ENCODE data around the gene CHPT1.
"Not testable (repeated sequence)": the region's sequence is repeated elsewhere in the genome, so short reads cannot be mapped to it uniquely, and the experiment has no call there.

The CHPT1 gene

DNA sequence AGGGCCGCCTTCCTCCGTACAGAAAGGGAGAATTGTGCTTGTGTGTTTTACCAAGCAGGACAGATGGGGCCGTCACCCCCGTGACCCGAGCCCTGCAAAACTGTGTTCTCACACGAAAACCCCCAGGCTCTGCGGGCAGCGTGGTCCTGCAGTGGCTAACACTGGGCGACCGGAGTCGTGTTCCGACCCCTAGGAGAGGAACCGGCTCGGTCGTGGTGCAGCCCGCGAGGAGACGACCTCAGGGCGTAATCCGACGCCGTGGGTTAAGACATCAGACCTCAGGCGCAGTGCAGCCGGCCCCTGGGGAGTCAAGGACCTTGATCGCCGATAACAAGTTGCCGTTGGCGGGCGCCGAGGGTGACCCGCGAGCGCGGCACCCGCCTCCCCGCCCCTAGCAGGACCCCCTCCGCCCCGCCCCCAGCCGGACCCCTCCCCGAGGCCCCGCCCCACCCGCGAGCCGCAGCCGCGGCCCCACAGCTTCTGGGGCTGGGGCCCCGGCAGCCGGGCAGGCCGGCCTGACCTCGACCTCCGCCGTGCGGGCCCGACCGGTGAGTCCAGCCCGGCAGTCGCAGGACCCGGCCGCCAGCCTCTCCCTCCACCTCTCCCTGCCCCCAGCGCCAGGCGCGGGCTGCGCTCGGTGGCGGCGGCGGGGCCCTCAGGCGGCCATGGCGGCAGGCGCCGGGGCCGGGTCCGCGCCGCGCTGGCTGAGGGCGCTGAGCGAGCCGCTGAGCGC, at the start of gene CHPT1:
Gene CHPT1 (plus strand): TSS at position 444 of the 733 bp plus-strand sequence. CDS start 222 bp downstream, at position 666.
- DNase-seq = peak; percentile 94 to 95
- TF ChIP-seq POLR2A (IDR thresholded peaks at IDR 0.05; ENCODE audit: low read length) (peak; percentile 59), GATA1 (IDR thresholded peaks at IDR 0.05; ENCODE audit: low read depth, low read length) (no peak)

DNA sequence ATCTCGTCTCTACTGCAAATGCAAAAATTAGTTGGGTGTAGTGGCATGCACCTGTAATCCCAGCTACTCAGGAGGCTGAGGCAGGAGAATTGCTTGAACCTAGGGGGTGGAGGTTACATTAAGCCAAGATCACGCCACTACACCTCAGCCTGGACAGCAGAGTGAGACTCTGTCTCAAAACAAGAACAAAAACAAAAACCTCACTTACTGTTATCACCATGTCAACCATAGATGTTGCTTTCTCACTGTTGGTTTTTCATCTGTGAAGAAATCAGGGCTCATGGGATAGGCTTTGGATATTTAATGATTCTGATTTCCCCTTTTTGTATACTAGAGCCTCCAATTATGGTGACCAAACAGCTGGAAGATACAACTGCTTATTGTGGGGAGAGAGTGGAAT, 49.7 kb upstream of the CHPT1 start:
- no peak for TF ChIP-seq GATA1 (IDR thresholded peaks at IDR 0.05; ENCODE audit: low read depth, low read length)
- TF ChIP-seq POLR2A (IDR thresholded peaks at IDR 0.05; ENCODE audit: low read length) = no peak
- no peak for DNase-seq

DNA sequence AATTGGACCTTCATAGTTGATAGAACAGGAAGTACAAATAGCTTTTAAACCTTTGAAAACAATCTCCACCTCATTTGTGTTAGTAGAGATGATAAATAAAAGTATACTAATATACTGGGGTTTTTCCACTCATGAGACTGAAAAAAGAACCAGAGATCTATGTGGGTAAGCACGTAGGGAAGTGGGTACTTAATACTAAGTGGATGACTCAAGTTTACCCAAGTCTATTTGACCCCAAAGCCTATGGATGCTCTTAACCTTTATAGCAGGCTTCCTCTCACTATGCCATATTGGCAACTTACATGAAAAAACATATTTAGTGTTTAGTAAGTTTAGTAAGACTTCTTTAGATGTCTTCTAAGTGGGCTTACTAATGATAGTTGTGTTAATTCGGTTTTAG, 49.2 kb upstream of the CHPT1 start:
- no peak for TF ChIP-seq GATA1 (IDR thresholded peaks at IDR 0.05; ENCODE audit: low read depth, low read length)
- TF ChIP-seq POLR2A (IDR thresholded peaks at IDR 0.05; ENCODE audit: low read length) = no peak

DNA sequence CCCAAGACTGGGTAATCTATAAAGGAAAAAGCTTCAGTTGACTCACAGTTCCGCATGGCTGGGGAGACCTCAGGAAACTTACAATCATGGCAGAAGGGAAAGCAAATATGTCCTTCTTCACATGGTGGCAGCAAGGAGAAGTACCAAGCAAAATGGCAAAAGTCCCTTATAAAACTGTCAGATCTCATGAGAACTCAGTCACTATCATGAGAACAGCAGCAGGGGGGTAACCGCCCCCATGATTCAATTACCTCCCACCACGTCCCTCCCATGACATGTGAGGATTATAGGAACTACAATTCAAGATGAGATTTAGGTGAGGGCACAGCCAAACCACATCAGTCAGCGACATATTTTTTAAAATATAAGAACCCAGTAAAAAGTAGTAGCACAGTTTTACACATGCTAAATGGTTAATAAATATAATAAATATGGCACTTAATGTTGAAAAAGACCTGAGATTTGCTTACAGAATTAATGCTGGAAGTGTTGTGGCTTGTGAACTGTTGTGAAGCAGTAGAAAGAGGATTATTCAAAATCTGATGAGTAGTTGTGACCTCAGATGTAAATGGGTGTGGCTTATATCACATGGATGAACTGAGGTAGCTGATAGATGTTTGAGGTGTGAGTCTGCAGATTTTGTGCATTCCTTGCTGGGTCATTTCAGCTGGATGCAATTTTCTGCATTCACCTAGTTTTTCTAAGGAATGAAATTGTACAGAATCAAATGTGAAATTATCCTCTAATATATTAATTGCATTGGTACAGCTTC, 46.9 kb upstream of the CHPT1 start:
- peak in 1 of 2 experiments; percentile 23 for DNase-seq
- TF ChIP-seq POLR2A (IDR thresholded peaks at IDR 0.05; ENCODE audit: low read length) (no peak), GATA1 (IDR thresholded peaks at IDR 0.05; ENCODE audit: low read depth, low read length) (no peak)

More for the DNA sequence above, 49.2 kb upstream of the CHPT1 start:
- DNase-seq = no peak

DNA sequence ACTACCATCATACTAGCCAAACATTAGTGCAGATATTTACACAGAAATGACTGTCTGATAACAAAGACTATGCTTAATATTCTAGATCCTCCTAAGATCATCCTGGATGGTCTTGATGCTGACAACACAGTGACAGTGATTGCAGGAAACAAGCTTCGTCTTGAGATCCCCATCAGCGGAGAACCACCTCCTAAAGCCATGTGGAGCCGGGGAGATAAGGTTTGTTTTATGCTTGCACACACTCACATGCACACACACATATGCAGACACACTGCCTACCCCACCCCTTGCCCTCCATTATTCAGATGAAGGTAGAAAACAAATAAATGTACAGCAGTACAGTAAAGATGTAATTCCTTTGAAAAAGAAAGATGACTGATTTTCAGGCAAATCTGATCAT, 44.4 kb upstream of the CHPT1 start:
- DNase-seq = peak; percentile 12 to 58
- TF ChIP-seq GATA1 (IDR thresholded peaks at IDR 0.05; ENCODE audit: low read depth, low read length) (no peak), POLR2A (IDR thresholded peaks at IDR 0.05; ENCODE audit: low read length) (no peak)

DNA sequence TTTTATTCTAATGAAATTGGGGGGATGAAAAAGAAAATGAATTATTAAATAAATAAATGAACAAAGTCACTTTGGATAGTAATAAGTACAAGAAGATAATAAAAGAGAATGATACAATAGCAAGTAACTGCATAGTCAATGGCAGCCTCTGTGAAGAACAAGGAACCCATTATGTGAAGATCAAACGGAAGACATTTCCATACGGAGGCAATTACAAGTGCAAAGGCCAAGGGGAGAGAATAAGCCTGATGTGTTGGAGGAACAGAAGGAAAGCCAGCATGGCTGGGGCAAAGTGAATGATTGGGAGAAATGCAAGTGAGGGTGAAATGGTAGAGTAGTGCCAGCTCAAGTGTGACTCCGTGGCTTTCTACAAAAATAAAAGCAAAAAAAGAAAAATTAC, 43.9 kb upstream of the CHPT1 start:
- TF ChIP-seq POLR2A (IDR thresholded peaks at IDR 0.05; ENCODE audit: low read length) (no peak), GATA1 (IDR thresholded peaks at IDR 0.05; ENCODE audit: low read depth, low read length) (no peak)
- no peak for DNase-seq

DNA sequence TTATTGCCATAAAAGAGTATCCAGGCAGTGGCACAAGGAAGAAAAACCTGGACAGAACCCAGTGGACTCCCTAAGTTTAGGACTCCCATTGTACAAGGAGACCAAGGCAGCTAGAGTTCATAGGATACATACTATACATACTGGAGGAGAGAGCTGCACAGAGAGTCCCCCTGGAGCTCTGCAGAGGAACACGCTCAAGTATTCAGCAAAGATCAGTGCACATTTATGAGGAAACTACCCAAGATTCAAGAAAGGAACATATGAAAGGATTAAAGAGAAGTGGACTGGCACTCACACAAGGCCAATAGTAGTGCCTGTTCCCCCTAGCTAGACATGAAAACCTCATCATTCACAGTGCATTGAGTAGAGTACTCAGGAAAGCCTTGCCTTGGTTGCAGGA, 43.0 kb upstream of the CHPT1 start:
- TF ChIP-seq POLR2A (IDR thresholded peaks at IDR 0.05; ENCODE audit: low read length) (no peak), GATA1 (IDR thresholded peaks at IDR 0.05; ENCODE audit: low read depth, low read length) (no peak)
- DNase-seq = no peak

DNA sequence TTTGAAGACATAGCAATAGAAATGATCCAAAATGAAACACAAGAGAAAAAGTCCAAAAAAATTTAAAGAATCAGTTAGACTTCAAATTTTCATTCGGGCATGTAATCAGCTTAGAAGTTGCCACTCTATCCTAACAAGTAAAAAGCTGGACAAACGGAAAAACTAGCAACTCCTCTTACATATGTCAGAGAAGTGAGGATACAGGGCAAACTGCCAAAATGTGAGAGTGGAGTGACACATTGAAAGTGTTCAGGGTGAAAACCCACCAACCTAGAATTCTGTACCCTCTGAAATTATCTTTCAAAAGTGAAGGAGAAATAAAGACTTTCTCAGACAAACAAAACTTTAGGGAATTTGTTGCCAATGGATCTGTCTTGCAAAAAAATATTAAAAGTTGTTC, 42.0 kb upstream of the CHPT1 start:
- DNase-seq = no peak

DNA sequence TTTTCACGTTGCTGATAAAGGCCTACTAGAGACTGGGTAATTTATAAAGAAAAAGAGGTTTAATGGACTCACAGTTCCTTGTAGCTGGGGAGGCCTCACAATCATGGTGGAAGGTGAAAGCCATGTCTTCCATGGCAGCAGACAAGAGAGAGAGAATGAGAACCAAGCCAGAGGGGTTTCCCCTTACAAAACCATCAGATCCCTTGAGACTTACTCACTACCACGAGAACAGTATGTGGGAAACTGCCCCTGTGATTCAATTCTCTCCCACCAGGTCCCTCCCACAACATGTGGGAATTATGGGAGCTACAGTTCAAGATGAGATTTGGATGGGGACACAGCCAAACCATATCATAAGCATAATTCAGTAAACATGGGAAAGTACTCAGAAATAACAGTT, 36.8 kb upstream of the CHPT1 start:
- DNase-seq = not testable (repeated sequence)

More for the DNA sequence above, 42.0 kb upstream of the CHPT1 start:
- TF ChIP-seq POLR2A (IDR thresholded peaks at IDR 0.05; ENCODE audit: low read length) = no peak

DNA sequence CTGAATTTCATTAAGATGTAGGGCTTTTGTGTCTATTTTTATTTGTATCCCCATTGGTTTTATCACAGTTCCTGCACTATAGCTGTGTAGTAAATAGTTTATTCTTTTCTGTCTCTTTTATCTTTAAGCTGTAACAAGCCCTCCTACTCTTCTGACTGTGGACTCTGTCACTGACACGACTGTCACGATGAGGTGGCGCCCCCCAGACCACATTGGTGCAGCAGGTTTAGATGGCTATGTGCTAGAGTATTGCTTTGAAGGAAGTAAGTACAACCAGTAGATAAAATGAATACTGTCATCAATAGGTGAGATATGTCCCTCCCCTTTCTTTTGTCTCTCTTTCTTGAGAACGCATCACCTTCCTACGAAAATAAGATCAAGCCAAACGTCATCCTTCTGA, 34.1 kb upstream of the CHPT1 start:
- no peak for DNase-seq
- TF ChIP-seq GATA1 (IDR thresholded peaks at IDR 0.05; ENCODE audit: low read depth, low read length) (no peak), POLR2A (IDR thresholded peaks at IDR 0.05; ENCODE audit: low read length) (no peak)

DNA sequence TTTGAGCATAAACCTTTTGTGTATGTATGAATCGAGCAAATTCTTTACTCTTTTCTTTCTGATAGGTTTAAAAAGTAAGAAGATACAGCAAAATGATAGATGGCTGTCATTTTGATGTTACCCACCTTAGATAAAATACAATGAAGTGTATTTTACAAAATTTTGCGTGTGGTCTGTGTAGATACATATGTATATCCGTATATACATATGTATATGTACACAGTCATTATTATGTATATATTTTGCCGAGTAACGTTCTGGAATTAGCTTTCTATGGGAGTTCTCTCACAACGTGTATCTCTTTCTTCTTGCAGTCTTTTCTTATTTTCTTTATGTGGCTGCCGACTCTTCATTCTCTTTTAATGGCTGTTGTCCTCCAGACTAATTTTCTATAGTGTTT, 32.4 kb upstream of the CHPT1 start:
- TF ChIP-seq POLR2A (IDR thresholded peaks at IDR 0.05; ENCODE audit: low read length) = no peak
- no peak for TF ChIP-seq GATA1 (IDR thresholded peaks at IDR 0.05; ENCODE audit: low read depth, low read length)
- no peak for DNase-seq

DNA sequence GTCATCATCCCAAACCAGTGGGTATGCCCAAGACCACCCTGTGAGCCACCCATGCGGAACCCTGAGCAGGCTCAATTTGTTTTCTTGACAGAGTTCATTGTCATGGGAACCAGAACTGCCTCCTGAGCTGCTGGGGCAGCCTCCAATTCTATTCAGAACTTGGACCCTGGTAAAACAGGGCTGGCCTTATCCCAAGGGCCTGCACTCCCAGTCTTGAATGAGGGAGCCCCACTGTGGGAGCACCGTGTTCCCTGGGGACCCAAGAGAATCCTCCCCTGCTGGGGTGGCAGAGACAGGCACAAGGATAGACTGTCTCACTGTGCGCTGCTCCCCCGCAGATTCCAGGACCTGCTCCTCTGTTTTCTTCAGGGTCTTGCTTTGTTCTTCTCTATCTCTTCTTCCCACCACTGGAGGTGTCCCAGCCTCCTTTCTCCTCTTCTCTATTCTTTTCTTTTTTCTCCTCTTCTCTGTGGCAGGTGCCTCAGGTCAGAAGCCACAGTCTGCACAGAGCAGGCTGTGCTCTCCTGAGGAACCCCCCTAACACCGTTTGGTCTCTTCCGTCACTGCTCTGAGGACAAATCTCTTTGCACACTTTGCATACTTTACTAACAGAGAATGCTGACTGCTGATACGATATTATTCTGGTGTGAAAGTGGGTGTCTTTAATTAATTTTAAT, 31.2 kb upstream of the CHPT1 start:
- TF ChIP-seq POLR2A (IDR thresholded peaks at IDR 0.05; ENCODE audit: low read length) (no peak), GATA1 (IDR thresholded peaks at IDR 0.05; ENCODE audit: low read depth, low read length) (no peak)
- no peak for DNase-seq

DNA sequence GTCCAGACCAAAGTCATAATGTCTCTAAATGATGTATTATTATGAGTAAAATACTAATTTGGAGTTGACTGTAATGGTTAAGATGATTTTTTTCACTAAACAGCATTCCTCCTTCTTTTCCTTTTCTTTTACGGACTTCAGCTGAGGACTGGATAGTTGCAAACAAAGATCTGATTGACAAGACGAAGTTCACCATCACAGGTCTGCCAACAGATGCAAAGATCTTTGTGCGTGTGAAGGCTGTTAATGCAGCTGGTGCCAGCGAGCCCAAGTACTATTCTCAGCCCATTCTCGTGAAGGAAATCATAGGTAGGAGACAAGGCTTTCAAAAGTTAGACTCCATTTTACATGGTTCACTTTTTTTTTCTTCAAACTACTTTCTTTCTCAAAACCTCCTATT, 29.8 kb upstream of the CHPT1 start:
- TF ChIP-seq GATA1 (IDR thresholded peaks at IDR 0.05; ENCODE audit: low read depth, low read length) (no peak), POLR2A (IDR thresholded peaks at IDR 0.05; ENCODE audit: low read length) (no peak)
- no peak for DNase-seq

DNA sequence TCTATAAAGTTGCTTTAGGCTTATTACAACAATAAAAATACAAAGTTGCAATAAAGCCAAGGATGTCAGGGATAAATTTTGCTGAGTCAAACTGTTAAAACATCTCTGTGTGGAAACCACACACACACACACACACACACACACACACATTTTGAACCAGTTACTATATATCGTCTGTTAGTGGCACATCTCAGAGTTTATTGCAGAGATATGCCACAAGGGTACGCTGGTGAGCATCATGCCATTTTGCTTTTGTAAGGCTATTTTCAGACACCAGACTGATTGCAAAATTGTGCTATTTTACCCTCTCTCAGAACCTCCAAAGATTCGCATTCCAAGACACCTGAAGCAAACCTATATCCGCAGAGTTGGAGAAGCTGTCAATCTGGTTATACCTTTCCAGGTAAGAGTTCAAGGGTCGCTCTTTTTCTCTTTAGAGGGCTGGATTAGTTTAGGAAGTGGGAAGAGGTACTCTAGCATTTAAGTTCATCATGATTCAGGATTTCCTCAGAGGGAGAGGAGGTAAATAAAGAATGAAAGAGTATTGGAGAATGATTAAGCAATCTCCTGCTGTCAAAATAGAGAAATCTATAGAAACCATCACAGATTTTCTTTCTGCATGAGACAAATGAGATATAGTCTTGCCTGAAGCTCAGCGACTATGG, 27.3 kb upstream of the CHPT1 start:
- TF ChIP-seq GATA1 (IDR thresholded peaks at IDR 0.05; ENCODE audit: low read depth, low read length) (no peak), POLR2A (IDR thresholded peaks at IDR 0.05; ENCODE audit: low read length) (no peak)

More for the DNA sequence above, 27.3 kb upstream of the CHPT1 start:
- peak; percentile 87 for DNase-seq

Measured in erythroblast (primary cell).